ENCODE measurements around the gene HUWE1. TPM values are rescaled to one million over a fixed set of nuclear protein-coding genes. Genes with fewer than 3 reads are reported as not detected.

HUWE1 gene
- total RNA-seq, 3 donors from 2014 or later (not counting 1 experiment from before 2014, with no cell fraction given): 187 to 241 (median 218) TPM

DNA sequence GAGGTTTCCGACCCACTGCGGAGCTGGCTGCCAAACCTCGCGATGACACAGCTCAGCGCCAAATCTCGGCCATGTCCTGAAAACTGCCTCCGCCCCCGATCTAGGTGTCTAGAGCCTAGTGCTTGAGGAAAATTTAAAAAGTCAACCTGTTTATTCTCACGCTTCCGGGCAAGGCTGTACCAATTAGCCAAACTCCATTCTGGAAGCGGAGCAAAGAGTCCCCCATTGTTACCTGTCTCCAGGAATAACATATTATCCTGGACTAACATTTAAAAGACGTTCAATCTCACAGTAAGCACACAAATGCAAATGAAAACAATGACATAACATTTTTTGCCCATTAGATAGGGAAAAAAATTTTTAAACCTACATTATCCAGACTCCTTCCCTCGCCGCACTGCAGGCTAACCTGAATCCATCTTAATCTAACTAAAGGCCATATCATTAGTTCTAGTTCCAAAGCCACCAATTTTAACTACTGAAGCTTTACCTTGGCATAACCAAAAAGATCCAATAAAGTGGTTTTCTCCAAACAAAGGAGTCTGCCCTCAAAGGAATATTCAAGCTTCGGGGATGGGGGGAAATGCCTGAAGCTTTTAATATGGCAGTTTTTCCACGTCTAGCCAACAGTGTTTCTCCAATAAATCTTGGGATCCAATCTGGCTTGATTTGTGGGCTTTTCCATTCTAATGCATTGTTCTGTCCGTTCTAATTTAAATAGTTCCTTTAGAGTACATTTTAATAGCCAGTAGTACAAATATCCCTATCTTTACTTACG lies 1.9 kb downstream of the HUWE1 start:
- Histone ChIP-seq H3K4me3 (ENCODE audit: low read length) (peak overlapping the region; percentile 80), H3K36me3 (ENCODE audit: control insufficient read depth, insufficient read depth, low read length) (peaks cover 12% of the 10 kb centered on the region), H3K9me3 (ENCODE audit: control insufficient read depth, insufficient read depth, low read length) (no peaks in the 10 kb centered on the region), H3K27ac (ENCODE audit: low read length) (peak overlapping the region; percentile 90), H3K27me3 (ENCODE audit: control insufficient read depth, insufficient read depth, low read length) (no peaks in the 10 kb centered on the region), H3K4me1 (ENCODE audit: control insufficient read depth, insufficient read depth, low read length) (peaks cover 12% of the 10 kb centered on the region)
- no peak for ATAC-seq
- Mint-ChIP-seq H3K27me3 (ENCODE audit: low read depth in 2 of 2) (no peaks in the 10 kb centered on the region), H3K4me3 (peak overlapping the region; percentile 91), H3K4me1 (peaks cover 29 to 39% of the 10 kb centered on the region in 2 donors), H3K27ac (peak overlapping the region; percentile 88 to 97), H3K36me3 (no peaks in the 10 kb centered on the region), H3K9me3 (no peaks in the 10 kb centered on the region)
- DNase-seq: no peak
- TF ChIP-seq, protein P1, sequence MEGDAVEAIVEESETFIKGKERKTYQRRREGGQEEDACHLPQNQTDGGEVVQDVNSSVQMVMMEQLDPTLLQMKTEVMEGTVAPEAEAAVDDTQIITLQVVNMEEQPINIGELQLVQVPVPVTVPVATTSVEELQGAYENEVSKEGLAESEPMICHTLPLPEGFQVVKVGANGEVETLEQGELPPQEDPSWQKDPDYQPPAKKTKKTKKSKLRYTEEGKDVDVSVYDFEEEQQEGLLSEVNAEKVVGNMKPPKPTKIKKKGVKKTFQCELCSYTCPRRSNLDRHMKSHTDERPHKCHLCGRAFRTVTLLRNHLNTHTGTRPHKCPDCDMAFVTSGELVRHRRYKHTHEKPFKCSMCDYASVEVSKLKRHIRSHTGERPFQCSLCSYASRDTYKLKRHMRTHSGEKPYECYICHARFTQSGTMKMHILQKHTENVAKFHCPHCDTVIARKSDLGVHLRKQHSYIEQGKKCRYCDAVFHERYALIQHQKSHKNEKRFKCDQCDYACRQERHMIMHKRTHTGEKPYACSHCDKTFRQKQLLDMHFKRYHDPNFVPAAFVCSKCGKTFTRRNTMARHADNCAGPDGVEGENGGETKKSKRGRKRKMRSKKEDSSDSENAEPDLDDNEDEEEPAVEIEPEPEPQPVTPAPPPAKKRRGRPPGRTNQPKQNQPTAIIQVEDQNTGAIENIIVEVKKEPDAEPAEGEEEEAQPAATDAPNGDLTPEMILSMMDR (IDR thresholded peaks at IDR 0.05): no peak
- 4% methylated on average over 16 of the region's 18 CpGs for WGBS (ENCODE audit: insufficient coverage)
- intact Hi-C loops (cut with micrococcal nuclease): loop anchor here (1.0 to 10.0 kb wide), 6 partner anchors 30 to 1318 kb away; partner anchors contain the start of genes APEX2, PHF8 and TSPYL2

DNA sequence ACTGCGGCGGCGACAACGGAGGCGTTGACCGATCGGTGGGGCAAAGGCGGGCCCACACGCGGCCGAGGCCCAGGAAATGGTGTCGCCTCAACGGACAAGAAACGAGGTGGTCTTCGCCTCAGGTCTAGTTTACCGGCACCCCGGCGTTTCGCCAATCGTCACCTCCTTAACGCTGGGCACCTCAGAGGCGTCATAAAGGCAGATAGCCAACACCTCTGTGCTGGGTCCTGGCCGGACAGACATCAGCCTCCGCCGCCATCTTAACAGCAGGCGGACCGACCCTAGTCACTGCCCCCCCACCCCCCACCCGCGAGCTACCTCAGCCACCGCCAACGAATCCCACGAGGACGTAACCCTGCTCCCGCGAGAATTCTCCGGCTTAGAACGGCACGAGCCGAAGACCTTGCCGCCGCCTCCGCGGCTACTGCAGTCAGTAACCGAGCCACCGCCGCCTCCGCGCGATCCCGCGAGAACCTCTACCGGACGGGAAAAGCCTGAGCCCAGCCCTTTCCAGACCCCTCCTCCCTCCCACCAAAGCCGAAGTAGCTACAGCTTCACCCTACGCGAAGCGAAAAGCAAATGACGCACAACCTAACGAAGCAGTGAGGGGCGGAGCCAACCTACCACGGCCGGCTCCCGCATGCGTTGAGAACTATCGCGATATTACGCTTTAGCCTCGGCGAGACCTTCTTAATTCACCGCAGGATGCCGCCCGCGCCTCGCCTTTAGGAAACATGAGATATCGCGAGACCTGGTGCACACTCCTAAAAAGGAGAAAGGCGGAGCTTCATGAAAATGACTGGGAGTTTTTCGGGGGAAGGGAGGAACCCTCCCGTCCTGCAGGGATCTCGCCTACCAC lies 2.7 kb downstream of the HUWE1 start:
- WGBS (ENCODE audit: insufficient coverage): under 1% methylated on average over 73 of the region's 80 CpGs
- intact Hi-C loops (cut with micrococcal nuclease): loop anchor here (1.0 to 10.0 kb wide), 6 partner anchors 31 to 1319 kb away; partner anchors contain the start of genes APEX2, PHF8 and TSPYL2
- ATAC-seq (peak; percentile 74 to 90 (median 79)), DNase-seq (peak; percentile 79 to 97)
- no peaks in the 10 kb centered on the region for H3K27me3 Mint-ChIP-seq (ENCODE audit: low read depth in 2 of 2)
- H3K36me3 ChIP-seq (ENCODE audit: control insufficient read depth, insufficient read depth, low read length): peaks cover 18% of the 10 kb centered on the region
- H3K9me3 ChIP-seq (ENCODE audit: control insufficient read depth, insufficient read depth, low read length): no peaks in the 10 kb centered on the region
- H3K4me3 Mint-ChIP-seq: peak overlapping the region; percentile 91
- H3K27ac ChIP-seq (ENCODE audit: low read length): peak overlapping the region; percentile 90
- no peaks in the 10 kb centered on the region for H3K27me3 ChIP-seq (ENCODE audit: control insufficient read depth, insufficient read depth, low read length)
- TF ChIP-seq, protein P1 (IDR thresholded peaks at IDR 0.05): no peak
- H3K27ac Mint-ChIP-seq: peak overlapping the region; percentile 88 to 97
- peaks cover 12% of the 10 kb centered on the region for H3K4me1 ChIP-seq (ENCODE audit: control insufficient read depth, insufficient read depth, low read length)
- peak overlapping the region; percentile 80 for H3K4me3 ChIP-seq (ENCODE audit: low read length)
- no peaks in the 10 kb centered on the region for H3K9me3 Mint-ChIP-seq
- H3K4me1 Mint-ChIP-seq: peaks cover 32 to 39% of the 10 kb centered on the region in 2 donors
- H3K36me3 Mint-ChIP-seq: no peaks in the 10 kb centered on the region

DNA sequence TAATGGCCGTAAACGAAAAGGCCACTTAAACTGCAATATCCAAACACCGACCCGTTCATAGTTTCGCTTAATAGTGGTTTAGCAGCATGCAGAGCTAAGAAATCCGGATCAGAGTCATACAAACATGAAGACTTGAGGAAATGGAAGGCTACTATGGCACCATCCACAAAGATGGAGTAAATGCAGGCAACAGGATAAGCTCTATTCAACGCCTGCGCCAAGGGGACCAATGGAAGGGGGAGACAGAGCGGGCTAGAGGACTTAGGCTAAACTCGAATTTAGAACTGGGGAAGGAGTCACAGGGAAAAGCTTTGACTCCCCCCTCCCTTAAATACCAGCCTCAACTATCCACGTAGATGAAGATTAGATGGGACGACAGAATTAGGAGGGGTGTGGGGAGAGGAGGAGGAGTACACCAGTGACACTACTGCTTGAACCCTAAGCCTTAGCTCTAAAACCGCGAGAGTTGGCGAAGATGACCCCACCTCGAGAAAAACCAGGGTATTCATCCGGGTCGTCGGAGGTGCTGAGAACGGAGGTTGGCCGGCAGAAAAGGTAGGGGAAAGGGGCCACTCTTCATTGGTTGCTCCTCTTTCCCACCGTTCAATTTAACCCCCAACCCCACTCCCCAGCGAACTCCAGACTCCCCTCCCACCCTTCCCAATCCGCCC lies 3.5 kb downstream of the HUWE1 start:
- intact Hi-C loops (cut with micrococcal nuclease): loop anchor here (5.0 to 10.0 kb wide), 2 partner anchors 598 to 1319 kb away; partner anchors contain the start of genes APEX2 and TSPYL2
- Mint-ChIP-seq H3K9me3 (no peaks in the 10 kb centered on the region), H3K27ac (peak overlapping the region; percentile 88 to 97), H3K27me3 (ENCODE audit: low read depth in 2 of 2) (no peaks in the 10 kb centered on the region), H3K36me3 (no peaks in the 10 kb centered on the region), H3K4me1 (peaks cover 34 to 43% of the 10 kb centered on the region in 2 donors), H3K4me3 (peak overlapping the region; percentile 85)
- peak overlapping the region; percentile 90 for H3K27ac ChIP-seq (ENCODE audit: low read length)
- no peaks in the 10 kb centered on the region for H3K27me3 ChIP-seq (ENCODE audit: control insufficient read depth, insufficient read depth, low read length)
- H3K36me3 ChIP-seq (ENCODE audit: control insufficient read depth, insufficient read depth, low read length): peaks cover 23% of the 10 kb centered on the region
- under 1% methylated on average over 17 of the region's 24 CpGs for WGBS (ENCODE audit: insufficient coverage)
- peak in 1 of 2 donors; percentile 60 for DNase-seq
- TF ChIP-seq, protein P1 (IDR thresholded peaks at IDR 0.05): no peak
- peaks cover 12% of the 10 kb centered on the region for H3K4me1 ChIP-seq (ENCODE audit: control insufficient read depth, insufficient read depth, low read length)
- no peak for ATAC-seq
- H3K9me3 ChIP-seq (ENCODE audit: control insufficient read depth, insufficient read depth, low read length): no peaks in the 10 kb centered on the region
- peak overlapping the region; percentile 80 for H3K4me3 ChIP-seq (ENCODE audit: low read length)

Data from natural killer cell (primary cell).